NB4 (cell line): ENCODE measurements around the gene DACT3.

Experiments used
- CTCF ChIP-seq: IDR thresholded peaks from one replicate; pipeline ENCODE4 v1.5.1; 2012; ENCODE audit warnings: low read depth, low read length
- MAX ChIP-seq: IDR thresholded peaks from 2 replicates; pipeline ENCODE4 v1.6.1; 2011; ENCODE audit warnings: low read depth, low read length
- MYC ChIP-seq: IDR thresholded peaks from 2 replicates; pipeline ENCODE4 v1.6.1; 2011; ENCODE audit warnings: low read depth, low read length
- POLR2A ChIP-seq: IDR thresholded peaks from 2 replicates; pipeline ENCODE4 v1.6.1; 2011; ENCODE audit warnings: mild to moderate bottlenecking; ENCODE audit not compliant: insufficient read length; ENCODE audit errors: extremely low read depth

DNA sequence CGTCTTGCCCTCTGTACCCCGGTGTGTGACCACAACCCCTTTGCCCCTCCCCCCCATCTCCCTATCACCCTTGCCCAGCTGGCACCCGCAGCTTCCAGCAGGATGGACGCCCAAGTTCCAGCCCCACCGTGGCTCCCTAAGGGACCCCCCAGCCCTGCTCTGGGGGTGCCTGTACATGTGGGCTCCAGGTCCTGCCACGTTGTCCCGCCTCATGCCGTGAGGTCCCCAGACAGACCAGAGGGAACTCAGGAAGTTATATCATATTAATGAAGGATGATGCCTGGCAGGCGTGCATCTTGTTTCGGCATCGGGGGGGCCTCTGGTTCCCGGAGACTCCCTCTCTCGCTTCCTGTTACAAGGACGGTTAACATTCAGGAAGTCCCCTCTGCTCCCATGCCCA lies 34.5 kb downstream of the DACT3 start:
- TF ChIP-seq CTCF (no peak), POLR2A (no peak), MAX (no peak), MYC (no peak)
